Left cardiac atrium (tissue), 4 donors: ENCODE data around the gene DIP2B. TPM values are rescaled to one million over a fixed set of nuclear protein-coding genes. Genes with fewer than 3 reads are reported as not detected.
A peak's percentile ranks its signal among the peaks of the same experiment; 100 is the strongest.
"Not testable (repeated sequence)": the region's sequence is repeated elsewhere in the genome, so short reads cannot be mapped to it uniquely, and the experiment has no call there.

Experiments
- ATAC-seq, 2 donors: fragments of 200-7000 bp; cut with Tn5 transposase; one replicate each; pipeline ENCODE4 v1.9.1; 2020; ENCODE audit warnings: mild to moderate bottlenecking in 2 of 2, moderate library complexity in 2 of 2
- DNase-seq: peaks from one replicate; pipeline ENCODE4 v3.0.0-alpha.2; 2020
- intact Hi-C, 2 donors: fragments of 100-400 bp; cut with DNase I; formaldehyde crosslinking; loops; one replicate each; pipeline versions ENCODE4 v1.14.1 to v1.15.1; 2022 to 2023
- total RNA-seq, 2 donors: library from RNA; stranded (reverse); fragmentation: NEBNext Ultra II Directional; extraction: Animal tissue kit (Norgen Biotek cat#: 25700); gene quantifications; one replicate each; pipeline ENCODE4 v1.2.1, GENCODE V29; 2021
- donor health status: DM: no; HTN: yes; CAD: no.
- donor health status: DM: no; HTN: yes; CAD: no; lungs with severe emphysema.
- donor health status: DM: yes; HTN: yes; CAD: no.
- donor health status: Dilated cardiomyopathy.

DIP2B gene
- total RNA-seq, 2 donors from 2014 or later = 12.7 to 12.8 TPM

GRCh38 chr12:50734409-50735263, 229.9 kb downstream of the DIP2B start:
- intact Hi-C loops = no loop called here
- no peak for DNase-seq
- peak; percentile 36 to 50 for ATAC-seq

- intact Hi-C loops = no loop called here
- no peak for DNase-seq
- ATAC-seq = no peak
Measured at GRCh38 chr12:50739611-50740010, 234.8 kb downstream of the DIP2B start.

DNA sequence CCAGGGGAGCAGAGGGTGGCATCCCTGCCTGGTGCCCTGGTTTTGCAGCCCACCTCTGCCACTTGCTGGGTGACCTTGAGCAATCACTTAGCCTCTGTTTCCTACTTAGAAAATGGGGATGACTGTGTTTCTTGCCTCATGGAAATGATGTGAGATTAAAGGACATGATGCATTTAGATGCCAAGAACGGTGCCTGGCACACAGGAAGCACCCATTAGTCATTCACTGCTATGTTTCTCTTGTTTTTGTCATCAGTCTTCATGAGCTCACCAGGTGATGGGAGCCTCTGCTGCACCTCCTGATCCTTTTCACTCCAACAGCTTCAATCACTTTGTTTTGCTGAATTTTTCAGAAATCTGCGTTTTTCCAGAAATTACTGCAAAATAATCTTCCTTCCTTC, 235.5 kb downstream of the DIP2B start:
- intact Hi-C loops = no loop called here
- DNase-seq (no peak), ATAC-seq (no peak)

- intact Hi-C loops = no loop called here
- DNase-seq (no peak), ATAC-seq (no peak)
Measured at GRCh38 chr12:50742776-50743175, 238.0 kb downstream of the DIP2B start.

- DNase-seq (no peak), ATAC-seq (no peak)
- intact Hi-C loops = no loop called here
Measured at GRCh38 chr12:50745861-50746260, 241.1 kb downstream of the DIP2B start.

DNA sequence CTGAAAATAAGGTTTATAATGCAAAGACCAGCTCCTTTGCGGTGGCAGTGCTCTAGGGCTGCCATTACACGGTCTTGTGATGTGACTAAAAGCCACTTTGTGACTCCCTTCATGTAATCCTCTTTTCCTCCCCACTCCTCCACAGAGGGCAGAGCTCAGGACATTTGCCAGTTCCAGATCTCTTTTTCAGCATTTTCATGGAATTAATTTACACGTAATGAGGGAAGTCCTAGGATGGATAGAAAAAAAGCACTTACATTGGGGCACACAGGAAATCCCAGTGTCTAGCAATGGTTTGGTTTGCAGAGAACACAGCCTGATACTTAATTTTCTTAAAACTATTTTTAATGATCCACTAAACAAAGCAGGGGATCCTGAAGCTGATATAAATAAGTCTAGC, 241.6 kb downstream of the DIP2B start:
- intact Hi-C loops = no loop called here
- ATAC-seq (no peak), DNase-seq (no peak)

GRCh38 chr12:50747817-50748216, 243.0 kb downstream of the DIP2B start:
- intact Hi-C loops = no loop called here

DNA sequence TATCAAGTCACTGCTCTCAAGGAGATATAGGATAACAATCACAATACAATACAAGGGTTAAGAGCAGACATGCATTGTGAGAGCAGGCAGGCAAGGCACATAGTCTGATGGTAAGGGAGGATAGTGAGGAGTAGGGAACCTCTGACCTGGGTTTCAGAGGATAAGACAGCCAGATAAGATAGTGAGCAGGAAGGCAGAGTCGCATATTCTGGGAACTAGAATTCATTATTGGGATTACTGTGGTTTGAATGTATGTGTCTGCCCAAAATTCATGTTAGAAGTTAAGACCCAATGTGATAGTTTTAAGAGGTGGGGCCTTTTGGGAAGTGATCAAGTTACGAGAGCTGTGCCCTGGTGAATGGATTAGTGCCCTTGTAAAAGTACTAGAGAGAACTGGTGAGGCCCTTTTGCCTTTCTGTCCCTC, 244.7 kb downstream of the DIP2B start:
- no peak for DNase-seq
- ATAC-seq = no peak
- intact Hi-C loops = no loop called here

More at GRCh38 chr12:50747817-50748216, 243.0 kb downstream of the DIP2B start:
- ATAC-seq (no peak), DNase-seq (no peak)

GRCh38 chr12:50750366-50750765, 245.6 kb downstream of the DIP2B start:
- no peak for ATAC-seq
- intact Hi-C loops = no loop called here
- no peak for DNase-seq

- DNase-seq (no peak), ATAC-seq (peak; percentile 68 to 77)
- intact Hi-C loops = no loop called here
Measured at GRCh38 chr12:50751948-50752721, 247.3 kb downstream of the DIP2B start.

GRCh38 chr12:50753232-50753769, 248.5 kb downstream of the DIP2B start:
- intact Hi-C loops = no loop called here
- DNase-seq = no peak
- ATAC-seq = peak in 1 of 2 donors; percentile 21

DNA sequence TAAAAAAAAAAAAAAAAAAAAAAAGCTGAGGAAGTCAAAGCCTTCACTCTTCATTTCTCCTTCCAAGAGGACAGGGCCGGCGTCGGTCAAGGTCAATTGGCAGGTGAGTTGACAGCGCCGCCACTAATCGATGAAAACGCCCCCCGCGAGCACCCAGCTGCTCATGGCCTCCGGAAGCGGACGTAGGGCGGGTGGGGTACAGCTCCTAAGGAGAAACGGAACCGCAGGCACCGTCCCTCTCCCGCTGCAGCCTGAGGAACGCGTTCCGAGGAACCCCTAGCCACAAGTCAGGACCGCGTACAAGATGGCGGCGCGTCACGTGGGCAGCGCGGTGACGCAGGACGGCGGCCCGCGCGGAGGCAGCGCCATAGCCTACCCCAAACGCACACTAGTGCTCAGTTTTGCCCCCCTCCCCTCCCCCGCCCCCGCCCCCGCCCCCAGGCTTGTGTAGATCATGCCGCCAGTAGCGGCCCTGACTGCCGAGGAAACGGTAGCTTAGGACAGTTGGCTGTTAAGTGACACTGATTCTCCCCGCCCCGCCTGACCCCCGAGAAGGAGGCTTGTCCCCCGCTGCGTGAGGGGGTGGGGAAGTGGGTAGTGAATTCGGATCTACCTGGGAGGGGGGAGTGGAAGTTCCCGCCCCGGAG, 259.0 kb downstream of the DIP2B start, which contains the start of gene ATF1:
TSS of gene ATF1 (plus strand) at position 463 of the 647 bp plus-strand sequence. CDS start 16,045 bp downstream, outside the sequence.
- intact Hi-C loops = no loop called here
- ATAC-seq = peak; percentile 95 to 96
- DNase-seq = peak; percentile 93

- intact Hi-C loops = no loop called here
- ATAC-seq = peak; percentile 80 to 82
- peak; percentile 54 for DNase-seq
Measured at GRCh38 chr12:50764286-50765094, 259.7 kb downstream of the DIP2B start.

- DNase-seq = no peak
- ATAC-seq = peak; percentile 24 to 31
- intact Hi-C loops = no loop called here
Measured at GRCh38 chr12:50765095-50765911, 260.5 kb downstream of the DIP2B start.

DNA sequence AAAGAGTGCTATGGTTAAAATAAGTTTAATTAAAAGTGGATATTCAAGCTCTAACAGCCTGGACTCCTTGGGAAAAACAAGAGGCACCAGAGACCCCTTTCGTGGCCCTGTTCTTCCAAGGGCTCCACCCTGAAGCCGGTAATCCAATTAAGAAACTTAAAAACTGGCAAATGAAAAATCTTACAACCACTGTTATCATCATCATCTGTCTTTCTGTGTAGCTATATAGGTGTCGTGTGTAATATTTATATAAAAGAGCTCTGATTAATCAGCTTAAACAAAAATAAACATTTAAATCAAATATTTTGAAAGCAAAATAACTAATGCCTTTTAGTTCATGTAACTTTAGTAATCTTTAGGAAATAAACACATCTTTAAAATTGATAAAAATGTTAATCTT, 263.6 kb downstream of the DIP2B start:
- no peak for ATAC-seq
- no peak for DNase-seq
- intact Hi-C loops = no loop called here

- ATAC-seq, DNase-seq, intact Hi-C loops: not testable (repeated sequence)
Measured at GRCh38 chr12:50768813-50769212, 264.0 kb downstream of the DIP2B start.

GRCh38 chr12:50771409-50771808, 266.6 kb downstream of the DIP2B start:
- no peak for DNase-seq
- no peak for ATAC-seq
- intact Hi-C loops = no loop called here

DNA sequence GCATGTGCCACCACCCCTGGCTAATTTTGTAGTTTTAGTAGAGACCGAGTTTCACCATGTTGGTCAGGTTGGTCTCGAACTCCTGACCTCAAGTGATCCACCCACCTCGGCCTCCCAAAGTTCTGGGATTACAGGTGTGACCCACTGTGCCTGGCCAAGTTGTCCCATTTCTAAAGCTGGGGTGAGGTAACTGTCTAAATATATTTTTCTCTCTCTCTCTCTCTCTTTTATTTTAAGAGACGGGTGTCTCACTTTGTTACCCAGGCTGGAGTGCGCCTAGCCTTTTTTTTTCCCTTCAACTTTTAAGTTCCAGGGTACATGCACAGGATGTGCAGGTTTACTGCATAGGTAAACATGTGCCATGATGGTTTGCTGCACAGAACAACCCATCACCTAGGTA, 267.7 kb downstream of the DIP2B start:
- intact Hi-C loops = no loop called here
- no peak for DNase-seq
- no peak for ATAC-seq
